GM18868 (cell line): ENCODE data around the gene GTF2H1.
"Not testable (repeated sequence)": the region's sequence is repeated elsewhere in the genome, so short reads cannot be mapped to it uniquely, and the experiment has no call there.

Experiments
- ATAC-seq: cut with Tn5 transposase; IDR thresholded peaks from one replicate; pipeline ENCODE4 v1.9.1; 2021; ENCODE audit warnings: mild to moderate bottlenecking, moderate library complexity; ENCODE audit not compliant: unreplicated experiment

Gene GTF2H1

DNA sequence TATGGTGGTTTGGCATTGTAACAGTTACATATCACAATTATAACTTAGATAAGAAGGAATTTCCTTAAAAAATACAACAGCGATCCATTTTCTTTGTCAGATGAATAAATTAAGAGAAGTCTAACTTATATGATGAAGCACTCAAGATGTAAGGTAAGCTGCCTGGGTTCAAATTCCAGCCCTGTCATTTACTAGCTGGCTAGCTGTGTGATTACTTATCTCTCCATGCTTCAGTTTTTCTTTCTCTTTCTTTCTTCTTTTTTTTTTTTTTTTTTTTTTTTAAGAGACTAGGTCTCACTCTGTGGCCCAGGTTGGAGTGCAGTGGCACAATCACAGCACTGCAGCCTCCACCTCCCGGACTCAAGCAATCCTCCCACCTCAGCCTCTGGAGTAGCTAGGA is 49.8 kb downstream of the GTF2H1 start:
- ATAC-seq: no peak

DNA sequence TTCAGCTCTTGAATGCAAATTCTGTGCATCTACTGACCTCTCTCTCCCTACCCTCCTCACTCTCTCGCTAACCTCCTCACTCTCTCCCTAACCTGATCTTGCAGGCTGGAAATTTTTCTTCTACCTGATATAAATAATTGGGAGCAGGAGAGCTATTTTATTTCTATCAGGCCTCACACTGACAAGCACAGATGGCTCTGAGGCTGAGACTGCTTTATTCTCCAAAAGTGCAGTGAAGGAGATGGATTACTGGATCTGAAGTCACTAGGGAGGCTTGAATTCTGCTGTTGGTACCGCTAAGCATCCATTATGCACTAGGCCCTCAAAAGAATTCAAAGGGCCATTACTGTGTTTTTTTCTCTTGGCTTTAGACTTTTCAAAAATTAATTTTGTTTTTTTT is 52.6 kb downstream of the GTF2H1 start:
- no peak for ATAC-seq

DNA sequence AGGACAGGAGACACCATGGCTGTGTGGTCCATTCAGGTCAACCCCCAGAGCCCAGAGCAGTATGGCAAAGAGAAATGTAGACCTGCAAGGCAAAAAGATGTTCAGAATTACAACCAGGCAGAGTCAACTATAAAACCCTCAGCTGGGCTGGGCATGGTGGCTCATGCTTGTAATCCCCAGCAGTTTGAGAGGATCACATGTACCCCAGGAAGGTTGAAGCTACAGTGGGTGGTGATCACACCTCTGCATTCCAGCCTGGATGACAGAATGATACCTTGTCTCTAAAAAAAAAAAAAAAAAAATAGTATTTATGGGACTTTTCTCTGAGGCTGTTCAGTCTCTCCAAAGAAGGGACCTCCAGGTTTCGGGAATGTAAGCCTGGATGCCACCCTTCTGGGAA is 53.6 kb downstream of the GTF2H1 start:
- ATAC-seq: no peak

DNA sequence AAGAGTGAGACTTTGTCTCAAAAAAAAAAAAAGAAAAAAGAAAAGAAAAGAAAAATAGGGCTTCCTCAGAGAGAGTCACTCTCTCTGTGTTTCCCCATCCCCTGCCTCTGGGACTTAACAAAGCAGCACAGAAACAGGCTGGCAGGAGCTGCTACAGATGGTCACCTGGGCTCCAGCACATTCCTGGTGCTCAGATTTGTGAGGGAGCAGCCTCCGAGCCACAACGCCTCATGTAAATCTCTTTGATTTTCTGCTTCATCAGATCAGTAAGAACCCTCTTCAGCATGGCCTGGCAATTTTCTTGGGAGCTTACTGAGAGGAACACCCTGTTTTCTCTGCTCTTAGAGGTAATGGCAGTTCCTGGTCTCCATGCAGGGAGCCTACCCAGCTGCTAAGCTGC is 56.8 kb downstream of the GTF2H1 start:
- no peak for ATAC-seq

DNA sequence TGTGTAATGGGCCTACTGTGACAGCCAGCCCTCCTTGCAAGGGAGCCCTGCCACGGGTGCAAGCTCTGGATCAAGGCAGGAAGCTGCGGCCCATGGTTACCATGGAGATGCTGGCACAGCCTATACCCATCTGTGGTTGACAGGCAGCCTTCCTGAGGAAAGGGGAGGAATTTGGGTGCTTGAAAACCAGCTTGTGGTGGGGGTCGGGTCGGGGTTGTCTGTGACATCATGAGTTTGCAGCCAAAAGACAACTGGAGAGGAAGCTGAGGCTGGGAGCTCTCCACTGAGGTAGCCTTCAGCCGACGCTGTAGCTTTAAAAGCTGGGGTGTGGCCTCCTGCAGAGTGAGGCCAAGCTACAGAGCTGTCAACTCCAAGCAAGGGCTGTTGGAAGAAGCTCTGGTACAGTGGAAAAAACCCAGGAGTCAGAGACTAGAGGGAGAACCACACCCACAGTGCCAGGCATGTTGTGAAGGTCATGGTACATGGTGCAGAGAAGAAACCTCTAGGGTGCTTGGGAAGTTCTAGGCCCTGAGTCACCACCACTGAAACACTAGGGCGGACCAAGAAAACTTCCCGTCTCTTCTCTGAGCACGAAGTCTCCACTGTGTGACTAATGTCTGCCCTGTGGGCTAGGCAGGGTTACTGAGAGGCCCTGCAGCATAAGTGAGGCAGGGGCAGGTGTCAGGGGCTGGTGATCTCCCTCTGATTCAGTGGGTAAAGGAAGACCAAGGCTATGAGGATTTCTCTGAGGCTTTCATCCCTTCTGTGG is 61.2 kb downstream of the GTF2H1 start:
- peak; percentile 92 for ATAC-seq

DNA sequence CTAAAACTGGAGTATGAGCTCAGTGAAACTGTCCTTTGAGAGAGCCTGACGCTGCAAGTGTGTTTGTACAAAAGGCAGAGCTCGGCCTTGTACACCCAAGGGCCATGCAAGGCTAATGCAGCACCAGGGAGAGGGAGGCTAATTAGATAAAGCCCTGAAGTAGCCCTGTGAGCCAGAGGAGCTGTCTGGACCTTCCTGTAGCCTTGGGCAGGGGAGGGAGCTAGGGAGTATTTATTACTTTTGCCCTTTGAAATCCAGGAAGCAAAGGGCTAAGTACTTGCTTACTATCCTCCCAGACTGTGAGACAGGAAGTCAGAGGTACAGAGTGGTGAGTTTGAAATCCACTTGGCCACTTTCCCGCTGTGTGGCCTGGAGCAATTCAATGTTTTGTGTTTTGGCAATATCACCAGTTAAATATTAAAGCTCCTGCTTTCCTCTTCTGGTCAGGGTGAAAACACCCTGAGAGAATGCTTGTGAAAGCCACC is 61.8 kb downstream of the GTF2H1 start:
- peak; percentile 32 for ATAC-seq

DNA sequence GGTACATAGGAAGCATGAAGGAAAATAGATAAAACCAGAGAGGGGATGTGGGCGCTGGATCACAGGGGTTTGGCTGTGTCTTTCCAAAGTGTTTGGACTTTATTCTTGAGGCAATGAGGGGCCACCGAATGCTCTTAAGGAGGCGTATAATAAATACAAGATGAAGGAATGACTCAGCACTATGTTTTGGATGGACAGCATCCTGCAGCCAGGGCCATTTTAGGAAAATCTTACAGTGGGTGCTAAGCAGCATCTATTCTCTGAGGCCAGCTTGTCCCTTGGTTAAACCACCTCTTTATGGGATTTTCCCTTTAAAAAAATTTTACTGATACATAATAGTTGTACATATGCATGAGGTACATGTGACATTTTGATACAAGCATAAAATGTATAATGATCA is 67.7 kb downstream of the GTF2H1 start:
- ATAC-seq: no peak

DNA sequence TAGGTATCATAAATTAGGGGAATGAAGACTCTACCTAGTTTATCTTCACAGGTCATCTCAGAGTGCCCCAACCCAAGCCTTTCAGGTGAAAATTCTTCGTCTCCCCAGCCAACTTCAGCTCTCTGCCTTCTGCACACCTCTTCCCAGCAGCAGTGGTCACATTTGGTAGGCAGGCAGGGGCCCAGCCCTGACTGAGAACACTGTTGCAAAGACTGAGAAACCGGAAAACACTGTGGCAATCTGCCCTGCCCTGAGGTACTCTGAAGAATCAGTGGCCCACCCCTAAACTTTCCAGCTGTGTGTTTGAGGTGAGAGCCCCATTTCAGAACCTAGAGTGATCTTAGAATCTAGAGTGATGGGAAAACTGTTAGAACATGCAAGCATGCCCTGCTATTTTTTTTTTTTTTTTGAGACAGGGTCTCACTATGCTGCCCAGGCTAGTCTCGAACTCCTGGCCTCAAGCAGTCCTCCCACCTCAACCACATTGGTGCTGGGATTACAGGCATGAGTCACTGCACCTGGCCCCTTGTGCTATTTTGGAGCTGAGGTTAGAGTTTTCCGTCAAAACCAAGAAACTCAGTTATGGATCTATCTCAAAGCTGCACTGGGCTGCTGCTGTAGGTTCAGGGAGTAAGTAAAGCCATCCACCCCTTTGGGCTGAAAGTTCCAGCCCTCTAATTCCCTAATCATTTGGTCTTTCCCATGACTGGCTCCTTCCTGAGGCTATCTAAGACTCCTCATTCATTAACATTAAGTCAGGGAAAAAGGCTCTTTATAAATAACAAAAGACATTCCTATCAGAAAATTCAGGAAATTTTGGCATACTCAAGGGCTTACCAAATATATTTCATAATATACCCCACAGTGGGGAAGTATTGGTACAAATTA is 70.3 kb downstream of the GTF2H1 start:
- peak; percentile 17 for ATAC-seq

DNA sequence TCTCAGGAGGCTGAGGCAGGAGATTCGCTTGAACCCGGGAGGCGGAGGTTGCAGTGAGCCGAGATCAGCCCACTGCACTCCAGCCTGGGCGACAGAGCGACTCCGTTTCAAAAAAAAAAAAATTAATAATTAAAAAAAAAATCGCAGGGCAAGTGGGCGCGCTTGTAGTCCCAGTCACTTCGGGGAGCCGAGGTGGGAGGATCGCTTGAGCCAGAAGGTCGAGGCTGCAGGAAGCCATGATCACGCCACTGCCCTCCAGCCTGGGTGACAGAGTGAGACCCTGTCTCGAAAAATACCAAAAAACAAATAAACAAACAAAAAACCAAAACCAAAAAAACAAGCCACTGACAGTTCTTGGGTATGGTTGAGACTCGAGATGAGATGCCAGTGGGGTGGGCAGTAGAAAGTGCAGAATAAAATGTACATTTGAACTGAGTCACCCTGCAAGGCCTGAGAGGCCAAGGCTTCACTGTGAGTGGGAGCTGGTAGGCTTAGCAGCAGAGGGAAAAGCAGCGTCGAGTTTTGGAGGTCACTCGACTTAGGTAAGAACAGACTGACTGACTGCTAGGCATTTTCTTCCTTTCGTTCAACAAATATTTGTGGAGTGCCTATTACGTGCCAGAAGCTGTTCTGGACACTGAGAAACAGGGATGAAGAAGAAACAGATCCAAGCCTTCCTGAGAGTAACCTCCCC is 71.4 kb downstream of the GTF2H1 start:
- no peak for ATAC-seq

DNA sequence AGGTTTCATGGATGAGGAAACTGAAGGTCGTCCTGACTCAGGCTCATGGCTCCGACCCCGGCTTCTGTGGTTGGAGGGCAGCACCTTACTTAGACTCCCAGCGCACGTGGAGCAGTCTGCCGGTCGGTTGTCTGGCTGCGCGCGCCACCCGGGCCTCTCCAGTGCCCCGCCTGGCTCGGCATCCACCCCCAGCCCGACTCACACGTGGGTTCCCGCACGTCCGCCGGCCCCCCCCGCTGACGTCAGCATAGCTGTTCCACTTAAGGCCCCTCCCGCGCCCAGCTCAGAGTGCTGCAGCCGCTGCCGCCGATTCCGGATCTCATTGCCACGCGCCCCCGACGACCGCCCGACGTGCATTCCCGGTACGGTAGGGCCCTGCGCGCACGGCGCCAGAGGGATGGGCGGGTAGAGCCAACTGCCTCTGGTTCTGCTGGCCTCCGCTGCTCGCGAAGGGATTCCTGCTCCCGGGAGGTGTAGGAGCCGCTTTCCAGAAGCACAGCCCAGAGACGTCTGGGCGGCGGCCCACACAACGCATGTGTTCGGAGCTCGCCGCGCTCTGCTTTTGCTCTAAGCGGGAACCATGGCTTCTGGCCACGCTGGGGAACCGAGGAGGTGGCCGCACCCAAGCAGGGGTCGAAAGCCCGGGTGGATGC is 72.0 kb downstream of the GTF2H1 start, which contains the start of gene LDHA:
Gene LDHA, plus strand, starts transcription at position 289 of the 653 bp plus-strand sequence. CDS start 2,280 bp downstream, outside the sequence.
- peak; percentile 73 for ATAC-seq

DNA sequence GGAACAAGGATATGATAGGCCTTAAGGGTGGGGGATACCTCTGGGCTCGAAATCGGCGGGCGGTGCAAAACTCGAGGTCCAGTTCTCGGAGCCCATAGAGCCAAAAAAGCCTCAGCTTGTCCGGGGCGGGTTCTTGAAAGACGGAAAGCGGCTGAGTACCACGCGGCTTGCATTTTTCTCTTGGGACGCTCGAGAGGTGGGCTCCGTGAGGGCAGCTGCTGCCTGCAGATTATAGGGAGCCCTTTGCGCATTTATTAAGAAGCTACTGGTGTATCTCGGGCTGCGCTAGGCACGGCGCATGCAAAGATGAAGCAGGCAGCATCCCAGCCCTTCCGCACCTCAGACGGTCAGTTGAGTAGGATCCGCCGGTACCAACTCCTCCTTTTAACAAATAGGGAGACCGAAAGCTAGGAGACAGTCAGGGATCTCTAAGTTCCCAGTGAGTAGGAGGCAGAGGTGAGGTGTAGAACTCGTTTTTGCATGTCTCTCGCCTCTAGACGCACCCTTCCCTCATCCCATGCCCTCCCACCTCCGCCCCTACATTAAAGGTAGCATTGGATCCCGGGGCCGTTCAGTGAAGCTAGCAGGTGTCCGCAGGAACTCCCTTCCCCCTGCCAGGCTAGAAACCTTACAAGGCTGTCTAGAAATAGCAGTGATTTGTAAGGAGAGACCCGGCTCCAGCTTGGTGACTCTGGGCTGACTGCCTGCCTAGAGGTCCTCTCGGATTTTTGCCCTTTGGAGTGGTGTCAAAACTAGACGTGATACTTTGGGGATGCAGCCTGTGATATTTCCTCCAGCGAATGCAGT is 72.8 kb downstream of the GTF2H1 start:
- no peak for ATAC-seq

DNA sequence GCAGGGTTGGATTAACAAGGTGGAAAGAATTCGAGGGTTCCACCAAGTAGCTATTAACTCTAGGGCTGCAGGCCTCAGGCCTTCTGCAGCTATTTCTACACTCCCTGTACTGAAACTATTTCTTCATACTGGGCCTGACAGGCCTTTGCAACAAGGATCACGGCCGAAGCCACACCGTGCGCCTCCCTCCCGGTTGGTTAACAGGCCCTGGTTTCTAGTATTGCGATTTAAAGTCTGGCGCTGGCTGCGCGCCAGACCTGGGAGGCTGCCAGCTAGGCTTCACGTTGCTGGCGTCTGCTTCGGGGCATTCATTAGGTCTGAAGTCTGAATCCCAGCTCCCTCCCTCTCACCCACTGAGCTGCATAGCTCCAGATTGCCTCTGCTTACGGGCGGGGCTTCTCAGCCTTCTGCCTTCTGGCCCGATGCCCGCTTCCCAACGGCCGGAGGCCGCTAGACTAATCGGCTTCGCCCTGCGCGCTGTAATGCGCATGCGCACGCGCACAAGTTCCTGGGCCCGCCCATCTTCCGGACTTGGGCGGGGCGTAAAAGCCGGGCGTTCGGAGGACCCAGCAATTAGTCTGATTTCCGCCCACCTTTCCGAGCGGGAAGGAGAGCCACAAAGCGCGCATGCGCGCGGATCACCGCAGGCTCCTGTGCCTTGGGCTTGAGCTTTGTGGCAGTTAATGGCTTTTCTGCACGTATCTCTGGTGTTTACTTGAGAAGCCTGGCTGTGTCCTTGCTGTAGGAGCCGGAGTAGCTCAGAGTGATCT is 73.6 kb downstream of the GTF2H1 start:
- peak; percentile 67 for ATAC-seq

DNA sequence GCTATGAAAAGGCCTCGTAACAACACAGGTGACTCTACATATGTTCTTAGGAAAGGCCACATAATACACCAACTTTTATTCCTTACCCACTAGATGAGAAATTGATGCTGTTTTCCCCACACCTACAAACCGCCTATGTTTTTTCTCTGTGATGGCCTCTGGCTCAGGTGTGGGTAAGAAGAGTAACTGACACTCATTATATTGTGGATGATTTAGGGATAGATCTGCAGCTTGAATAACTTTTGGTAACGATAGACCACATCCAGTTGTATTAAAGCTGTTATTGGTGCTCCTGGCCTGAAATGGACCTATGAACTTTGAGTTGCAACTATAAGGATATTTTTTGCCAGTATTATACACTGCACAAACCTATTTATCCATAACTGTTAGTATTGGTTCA is 75.6 kb downstream of the GTF2H1 start:
- no peak for ATAC-seq

DNA sequence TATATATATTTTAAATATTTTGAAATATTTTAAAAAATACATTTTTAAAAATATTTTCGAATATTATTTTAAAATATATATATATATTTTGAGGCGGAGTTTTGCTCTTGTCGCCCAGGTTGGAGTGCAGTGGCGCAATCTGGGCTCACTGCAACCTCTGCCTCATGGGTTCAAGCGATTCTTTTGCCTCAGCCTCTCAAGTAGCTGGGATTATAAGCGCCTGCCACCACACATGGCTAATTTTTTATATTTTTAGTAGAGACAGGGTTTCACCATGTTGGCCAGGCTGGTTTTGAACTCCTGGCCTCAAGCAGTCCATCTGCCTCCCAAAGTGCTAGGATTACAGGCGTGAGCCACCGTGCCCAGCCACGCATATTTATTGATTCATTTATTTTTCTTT is 78.7 kb downstream of the GTF2H1 start:
- not testable (repeated sequence) for ATAC-seq

DNA sequence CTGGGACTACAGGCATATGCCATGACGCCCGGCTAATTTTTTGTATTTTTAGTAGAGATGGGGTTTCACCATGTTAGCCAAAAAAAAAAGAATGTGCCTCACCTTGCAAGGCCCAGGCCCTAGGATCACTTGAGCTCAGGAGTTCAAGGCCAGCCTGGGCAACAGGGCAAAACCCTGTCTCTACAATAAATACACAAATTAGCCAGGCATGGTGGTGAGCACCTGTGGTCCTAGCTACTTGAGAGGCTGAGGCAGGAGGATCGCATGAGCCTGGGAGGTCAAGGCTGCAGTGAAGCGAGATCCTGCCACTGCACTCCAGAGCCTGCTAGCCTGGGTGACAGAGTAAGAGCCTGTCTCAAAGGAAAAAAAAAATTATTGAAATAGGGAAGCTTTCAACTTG is 81.7 kb downstream of the GTF2H1 start:
- no peak for ATAC-seq

DNA sequence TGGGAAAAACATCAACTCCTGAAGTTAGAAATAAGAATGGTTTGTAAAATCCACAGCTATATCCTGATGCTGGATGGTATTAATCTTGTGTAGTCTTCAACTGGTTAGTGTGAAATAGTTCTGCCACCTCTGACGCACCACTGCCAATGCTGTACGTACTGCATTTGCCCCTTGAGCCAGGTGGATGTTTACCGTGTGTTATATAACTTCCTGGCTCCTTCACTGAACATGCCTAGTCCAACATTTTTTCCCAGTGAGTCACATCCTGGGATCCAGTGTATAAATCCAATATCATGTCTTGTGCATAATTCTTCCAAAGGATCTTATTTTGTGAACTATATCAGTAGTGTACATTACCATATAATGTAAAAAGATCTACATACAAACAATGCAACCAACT is 85.0 kb downstream of the GTF2H1 start:
- not testable (repeated sequence) for ATAC-seq

DNA sequence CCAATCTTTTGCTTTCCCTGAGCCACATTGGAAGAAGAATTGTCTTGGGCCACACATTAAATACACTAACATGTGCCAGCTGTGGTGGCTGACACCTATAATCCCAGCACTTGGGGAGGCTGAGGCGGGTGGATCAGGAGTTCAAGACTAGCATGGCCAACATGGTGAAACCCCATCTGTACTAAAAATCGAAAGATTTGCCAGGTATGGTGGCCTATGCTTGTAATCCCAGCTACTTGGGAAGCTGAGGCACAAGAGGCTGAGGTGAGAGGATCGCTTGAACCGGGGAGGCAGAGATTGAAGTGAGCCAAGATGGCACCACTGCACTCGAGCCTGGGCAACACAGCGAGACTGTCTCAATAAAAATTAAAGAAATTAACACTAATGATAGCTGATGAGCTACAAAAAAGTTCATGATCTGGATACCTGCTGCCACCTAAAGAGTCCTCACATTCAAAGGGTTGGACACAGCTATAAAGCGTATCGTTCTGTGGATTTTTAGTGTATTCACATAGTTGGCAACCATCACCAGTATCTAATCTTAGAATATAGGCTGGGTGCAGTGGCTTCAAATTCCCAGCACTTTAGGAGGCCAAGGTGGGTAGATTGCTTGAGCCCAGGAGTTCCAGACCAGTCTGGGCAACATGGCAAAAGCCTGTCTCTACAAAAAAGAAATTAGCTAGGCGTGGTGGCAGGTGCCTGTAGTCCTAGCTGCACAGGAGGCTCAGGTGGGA is 86.4 kb downstream of the GTF2H1 start:
- no peak for ATAC-seq

DNA sequence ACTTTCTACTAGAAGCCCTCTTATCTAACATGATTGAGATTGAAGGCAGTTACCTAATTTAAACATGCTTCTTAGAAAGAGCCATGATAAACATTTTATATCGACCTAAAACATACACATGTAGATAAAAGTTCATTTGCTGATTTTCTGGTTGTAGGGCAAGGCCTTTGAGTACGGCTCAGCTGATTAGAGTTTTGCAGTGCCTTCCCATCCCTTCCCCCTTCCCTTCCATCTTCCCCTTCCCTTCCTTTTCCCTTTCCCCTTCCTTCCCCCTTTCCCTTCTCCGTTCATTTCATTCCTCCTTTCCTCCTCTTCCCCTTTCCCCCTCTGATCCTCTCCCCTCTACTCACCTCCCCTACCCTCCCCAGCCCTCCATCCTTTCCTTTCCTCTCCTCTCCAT is 94.1 kb downstream of the GTF2H1 start:
- ATAC-seq: no peak
